GM12864 (cell line): ENCODE measurements around the gene LRRN3.

Experiments used
- DNase-seq: peaks from one replicate; pipeline ENCODE4 v3.0.0-alpha.2; 2011; ENCODE audit warnings: low read depth
- H3K4me3 ChIP-seq: 2 replicates; pipeline ENCODE4 v1.5.1; 2011; ENCODE audit warnings: mild to moderate bottlenecking, low read depth, low read length, control low read depth
- TF ChIP-seq, protein P1 (sequence below): IDR thresholded peaks from 2 replicates; pipeline ENCODE4 v1.5.1; 2011; ENCODE audit warnings: low read depth, mild to moderate bottlenecking, moderate library complexity, low read length, control low read depth, inconsistent platforms; ENCODE audit errors: missing control alignments

LRRN3 gene

DNA sequence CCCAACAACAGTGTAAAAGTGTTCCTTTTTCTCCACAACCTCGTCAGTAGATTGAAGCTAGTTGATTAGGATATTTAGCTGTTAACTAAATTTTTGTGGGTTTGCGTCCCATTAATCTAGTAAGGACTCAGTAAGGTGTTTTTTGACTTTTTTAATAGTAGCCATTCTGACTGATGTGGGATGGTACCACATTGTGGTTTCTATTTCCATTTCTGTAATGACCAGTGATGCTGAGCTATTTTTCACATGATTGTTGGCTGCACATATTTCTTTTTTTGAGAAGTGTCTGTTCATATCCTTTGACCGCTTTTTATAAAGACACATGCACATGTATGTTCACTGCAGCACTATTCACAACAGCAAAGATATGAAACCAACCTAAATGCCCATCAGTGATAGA is 5.6 kb upstream of the LRRN3 start:
- DNase-seq = no peak
- H3K4me3 ChIP-seq = no peak overlapping the region
- TF ChIP-seq, protein P1, sequence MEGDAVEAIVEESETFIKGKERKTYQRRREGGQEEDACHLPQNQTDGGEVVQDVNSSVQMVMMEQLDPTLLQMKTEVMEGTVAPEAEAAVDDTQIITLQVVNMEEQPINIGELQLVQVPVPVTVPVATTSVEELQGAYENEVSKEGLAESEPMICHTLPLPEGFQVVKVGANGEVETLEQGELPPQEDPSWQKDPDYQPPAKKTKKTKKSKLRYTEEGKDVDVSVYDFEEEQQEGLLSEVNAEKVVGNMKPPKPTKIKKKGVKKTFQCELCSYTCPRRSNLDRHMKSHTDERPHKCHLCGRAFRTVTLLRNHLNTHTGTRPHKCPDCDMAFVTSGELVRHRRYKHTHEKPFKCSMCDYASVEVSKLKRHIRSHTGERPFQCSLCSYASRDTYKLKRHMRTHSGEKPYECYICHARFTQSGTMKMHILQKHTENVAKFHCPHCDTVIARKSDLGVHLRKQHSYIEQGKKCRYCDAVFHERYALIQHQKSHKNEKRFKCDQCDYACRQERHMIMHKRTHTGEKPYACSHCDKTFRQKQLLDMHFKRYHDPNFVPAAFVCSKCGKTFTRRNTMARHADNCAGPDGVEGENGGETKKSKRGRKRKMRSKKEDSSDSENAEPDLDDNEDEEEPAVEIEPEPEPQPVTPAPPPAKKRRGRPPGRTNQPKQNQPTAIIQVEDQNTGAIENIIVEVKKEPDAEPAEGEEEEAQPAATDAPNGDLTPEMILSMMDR = no peak

DNA sequence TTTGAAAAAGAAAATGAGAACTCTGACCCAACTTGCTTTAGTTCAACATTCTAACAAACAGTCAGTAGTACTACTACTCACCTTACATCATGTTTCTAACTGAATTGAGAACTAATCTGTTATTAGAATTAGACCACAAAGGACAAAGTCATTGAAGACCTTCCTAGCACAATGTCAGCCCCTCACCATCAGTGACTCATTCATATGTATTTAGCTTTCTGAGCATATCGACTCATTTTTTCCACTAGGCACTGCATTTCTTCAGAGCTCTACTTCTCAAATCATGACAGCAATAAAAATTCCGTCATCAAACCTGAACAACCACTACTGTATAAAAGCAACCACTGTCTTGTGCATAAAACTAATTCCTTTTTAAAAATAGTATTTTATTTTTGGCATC is 4.4 kb upstream of the LRRN3 start:
- no peak overlapping the region for H3K4me3 ChIP-seq
- DNase-seq = no peak
- TF ChIP-seq, protein P1 = no peak

GRCh38 chr7:111088328-111088727 is 2.6 kb upstream of the LRRN3 start:
- no peak overlapping the region for H3K4me3 ChIP-seq
- TF ChIP-seq, protein P1 = no peak
- DNase-seq = no peak

GRCh38 chr7:111089822-111090426 is 1.0 kb upstream of the LRRN3 start:
- H3K4me3 ChIP-seq = no peak overlapping the region
- TF ChIP-seq, protein P1 = peak; percentile 71
- DNase-seq = no peak

- H3K4me3 ChIP-seq = no peak overlapping the region
- TF ChIP-seq, protein P1 = no peak
- DNase-seq = no peak
Measured at GRCh38 chr7:111091593-111092358, 849 bp downstream of the LRRN3 start.

- H3K4me3 ChIP-seq = no peak overlapping the region
- TF ChIP-seq, protein P1 = no peak
Measured at GRCh38 chr7:111092406-111093236, 1.7 kb downstream of the LRRN3 start.

More at GRCh38 chr7:111092406-111093236, 1.7 kb downstream of the LRRN3 start:
- no peak for DNase-seq
